Body of pancreas (tissue), 4 donors: ENCODE data around the gene SYCP2.

Experiments used
- CTCF ChIP-seq, 7 experiments: fragments of 450-650 bp in 4 of 7; fragments of 200-600 bp in 3 of 7; sonication (generic) in 3 of 7; IDR thresholded peaks; one replicate each; pipeline ENCODE4 v1.5.1; 2016 to 2019; ENCODE audit warnings: antibody characterized with exemption in 7 of 7
- POLR2A ChIP-seq, 3 donors: fragments of 450-650 bp; IDR thresholded peaks; one replicate each; pipeline ENCODE4 v1.6.1; 2016; ENCODE audit warnings: antibody characterized with exemption in 3 of 3, mild to moderate bottlenecking in 2 of 3

DNA sequence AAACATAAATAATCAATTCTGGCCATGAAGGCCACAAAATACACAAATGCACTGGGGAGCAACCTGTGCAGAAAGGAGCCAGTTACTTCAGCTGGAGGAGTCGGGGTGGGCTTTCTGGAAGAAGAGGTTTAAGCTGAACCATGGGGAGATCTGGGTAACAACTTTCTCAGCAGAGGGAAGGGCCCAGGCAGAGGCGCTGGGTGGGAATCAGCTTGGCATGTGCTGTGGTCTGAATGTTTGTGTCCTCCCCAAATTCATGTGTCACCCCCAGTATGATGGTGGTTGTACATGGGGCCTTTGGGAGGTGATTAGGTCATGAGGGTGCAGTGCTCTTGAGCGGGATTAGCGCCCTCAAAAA is 107.9 kb downstream of the SYCP2 start:
- TF ChIP-seq CTCF (IDR thresholded peaks at IDR 0.05) (no peak), POLR2A (IDR thresholded peaks at IDR 0.05) (no peak)
